Trophoblast cell (in vitro differentiated cells and primary cell): Measurements from ENCODE around the gene LRRN2.

Experiments
- DNase-seq, 2 donors: peaks; one replicate each; pipeline ENCODE4 v3.0.0-alpha.2; 2016
- H2AFZ ChIP-seq: 2 replicates; pipeline ENCODE4 v1.6.1; 2013; ENCODE audit warnings: low read length, moderate library complexity, mild to moderate bottlenecking; ENCODE audit not compliant: insufficient read depth, poor library complexity
- H2AK5ac ChIP-seq: 2 replicates; pipeline ENCODE4 v1.6.1; 2013; ENCODE audit warnings: mild to moderate bottlenecking, low read length
- H2BK120ac ChIP-seq: 2 replicates; pipeline ENCODE4 v1.6.1; 2013; ENCODE audit warnings: low read length, mild to moderate bottlenecking, moderate library complexity; ENCODE audit not compliant: insufficient read depth, poor library complexity
- H2BK12ac ChIP-seq: 2 replicates; pipeline ENCODE4 v1.6.1; 2013; ENCODE audit warnings: mild to moderate bottlenecking, low read length, moderate library complexity
- H2BK5ac ChIP-seq: 2 replicates; pipeline ENCODE4 v1.6.1; 2013; ENCODE audit warnings: low read length, low read depth, moderate library complexity, mild to moderate bottlenecking; ENCODE audit not compliant: poor library complexity
- H3K14ac ChIP-seq: 2 replicates; pipeline ENCODE4 v1.6.1; 2013; ENCODE audit warnings: mild to moderate bottlenecking, low read length
- H3K18ac ChIP-seq: 2 replicates; pipeline ENCODE4 v1.6.1; 2013; ENCODE audit warnings: mild to moderate bottlenecking, low read length
- H3K23ac ChIP-seq: 2 replicates; pipeline ENCODE4 v1.6.1; 2013; ENCODE audit warnings: low read length
- H3K27ac ChIP-seq: 2 replicates; pipeline ENCODE4 v1.5.1; 2013; ENCODE audit warnings: low read depth, mild to moderate bottlenecking, inconsistent platforms, low read length, moderate library complexity
- H3K27me3 ChIP-seq: 2 replicates; pipeline ENCODE4 v1.6.1; 2013; ENCODE audit warnings: inconsistent platforms, mild to moderate bottlenecking, low read length, moderate library complexity; ENCODE audit not compliant: insufficient read depth
- H3K36me3 ChIP-seq, 2 experiments: 1 replicate in 1 of 2; 2 replicates in 1 of 2; pipeline ENCODE4 v1.6.1; 2013; ENCODE audit warnings: low read length in 2 of 2, mild to moderate bottlenecking in 2 of 2, moderate library complexity in 1 of 2; ENCODE audit not compliant: insufficient read depth in 2 of 2, control insufficient read depth in 1 of 2
- H3K4ac ChIP-seq: 2 replicates; pipeline ENCODE4 v1.6.1; 2013; ENCODE audit warnings: low read depth, mild to moderate bottlenecking, low read length, moderate library complexity
- H3K4me1 ChIP-seq, 2 experiments: 1 replicate in 1 of 2; 2 replicates in 1 of 2; pipeline ENCODE4 v1.6.1; 2013; ENCODE audit warnings: low read length in 2 of 2, mild to moderate bottlenecking in 2 of 2, moderate library complexity in 1 of 2; ENCODE audit not compliant: insufficient read depth in 2 of 2, control insufficient read depth in 1 of 2
- H3K4me2 ChIP-seq: 2 replicates; pipeline ENCODE4 v1.6.1; 2013; ENCODE audit warnings: inconsistent platforms, mild to moderate bottlenecking, low read length, moderate library complexity
- H3K4me3 ChIP-seq: 2 replicates; pipeline ENCODE4 v1.5.1; 2013; ENCODE audit warnings: mild to moderate bottlenecking, low read depth, low read length, inconsistent platforms
- H3K79me1 ChIP-seq: one replicate; pipeline ENCODE4 v1.6.1; 2013; ENCODE audit warnings: low read length
- H3K79me2 ChIP-seq: 2 replicates; pipeline ENCODE4 v1.6.1; 2013; ENCODE audit warnings: low read length, mild to moderate bottlenecking; ENCODE audit not compliant: control insufficient read depth, insufficient read depth, poor library complexity
- H3K9ac ChIP-seq: 2 replicates; pipeline ENCODE4 v1.6.1; 2013; ENCODE audit warnings: mild to moderate bottlenecking, low read length
- H3K9me3 ChIP-seq: 2 replicates; pipeline ENCODE4 v1.6.1; 2013; ENCODE audit warnings: low read depth, mild to moderate bottlenecking, control low read depth, inconsistent platforms, low read length; ENCODE audit not compliant: insufficient read depth
- H4K12ac ChIP-seq: 2 replicates; pipeline ENCODE4 v1.6.1; 2013; ENCODE audit warnings: low read depth, mild to moderate bottlenecking, low read length, moderate library complexity
- H4K8ac ChIP-seq: 2 replicates; pipeline ENCODE4 v1.6.1; 2013; ENCODE audit warnings: low read depth, mild to moderate bottlenecking, low read length, moderate library complexity
- H4K91ac ChIP-seq: one replicate; pipeline ENCODE4 v1.6.1; 2013; ENCODE audit warnings: low read depth, mild to moderate bottlenecking, low read length, moderate library complexity
- WGBS: extraction: QIAGEN DNeasy Blood & Tissue Kit; methylation state at CpG from one replicate; pipeline ENCODE4 v1.1.7; 2013; ENCODE audit warnings: missing lambda C conversion rate; ENCODE audit not compliant: insufficient read length, insufficient coverage; ENCODE audit errors: extremely low coverage; 5-methylcytosine and 5-hydroxymethylcytosine counted together

LRRN2 gene

DNA sequence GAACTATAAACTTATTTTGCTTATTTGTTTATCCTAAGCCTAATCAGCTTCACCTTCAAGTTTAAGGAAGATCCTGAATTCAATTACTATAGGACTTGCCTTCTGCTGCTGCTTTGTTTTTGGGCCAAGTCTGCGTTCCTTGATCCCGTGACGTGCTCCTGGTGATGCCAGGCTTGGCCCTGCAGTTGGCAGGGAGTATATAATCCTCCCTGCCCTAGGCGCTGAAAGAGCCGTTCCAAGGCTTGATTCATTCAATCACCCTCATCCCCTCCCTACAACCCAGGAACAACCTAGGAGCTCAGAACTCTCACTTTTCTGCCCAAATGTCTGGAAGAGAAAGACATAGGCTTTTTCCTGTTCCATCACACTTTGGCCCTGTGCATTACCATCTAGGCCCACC is 12.4 kb upstream of the LRRN2 start:
- no peaks in the 10 kb centered on the region for H3K79me2 ChIP-seq
- no peak overlapping the region for H3K18ac ChIP-seq
- no peaks in the 10 kb centered on the region for H3K4me1 ChIP-seq
- H3K27ac ChIP-seq: no peak overlapping the region
- H3K79me1 ChIP-seq: no peaks in the 10 kb centered on the region
- no peak overlapping the region for H3K14ac ChIP-seq
- no peaks in the 10 kb centered on the region for H3K27me3 ChIP-seq
- no peaks in the 10 kb centered on the region for H3K36me3 ChIP-seq
- no peak overlapping the region for H3K4me2 ChIP-seq
- H2BK120ac ChIP-seq: no peak overlapping the region
- no peak overlapping the region for H2BK5ac ChIP-seq
- no peak overlapping the region for H3K9ac ChIP-seq
- H4K8ac ChIP-seq: no peak overlapping the region
- H2AK5ac ChIP-seq: no peak overlapping the region
- H3K4ac ChIP-seq: no peak overlapping the region
- no peak for DNase-seq
- no peak overlapping the region for H4K12ac ChIP-seq
- no peak overlapping the region for H3K23ac ChIP-seq
- WGBS: no CpG with 5 or more reads among the region's 5 CpGs
- H4K91ac ChIP-seq: no peak overlapping the region
- no peak overlapping the region for H2BK12ac ChIP-seq
- no peak overlapping the region for H2AFZ ChIP-seq
- H3K9me3 ChIP-seq: no peaks in the 10 kb centered on the region
- no peak overlapping the region for H3K4me3 ChIP-seq

DNA sequence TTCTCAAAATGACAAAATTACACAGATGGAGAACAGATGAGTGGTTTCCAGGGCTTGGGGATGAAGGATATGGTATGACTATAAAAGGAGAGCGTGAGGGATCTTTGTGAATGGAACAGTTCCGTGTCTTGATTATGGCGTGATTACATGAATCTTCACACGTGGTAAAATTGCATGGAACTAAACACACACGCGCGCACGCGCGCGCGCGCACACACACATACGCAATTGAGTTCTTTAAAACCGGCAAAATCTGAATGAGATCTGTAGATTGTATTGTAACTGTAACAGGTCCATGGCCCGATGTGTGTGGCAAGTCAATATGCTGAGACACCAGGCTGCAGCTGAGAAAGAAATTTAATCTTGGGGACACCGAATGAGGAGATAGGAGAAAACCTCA is 11.1 kb upstream of the LRRN2 start:
- Histone ChIP-seq H4K12ac (no peak overlapping the region), H4K8ac (no peak overlapping the region), H2AFZ (no peak overlapping the region), H3K4me1 (no peaks in the 10 kb centered on the region), H3K36me3 (no peaks in the 10 kb centered on the region), H3K23ac (no peak overlapping the region), H3K9me3 (no peaks in the 10 kb centered on the region), H4K91ac (no peak overlapping the region), H2BK120ac (no peak overlapping the region), H3K27ac (no peak overlapping the region), H3K4ac (no peak overlapping the region), H3K79me2 (no peaks in the 10 kb centered on the region), H3K9ac (no peak overlapping the region), H3K79me1 (no peaks in the 10 kb centered on the region), H2AK5ac (no peak overlapping the region), H3K27me3 (no peaks in the 10 kb centered on the region), H3K4me2 (no peak overlapping the region), H3K14ac (no peak overlapping the region), H3K18ac (no peak overlapping the region), H3K4me3 (no peak overlapping the region), H2BK5ac (no peak overlapping the region), H2BK12ac (no peak overlapping the region)
- DNase-seq: no peak
- WGBS: no CpG with 5 or more reads among the region's 17 CpGs

DNA sequence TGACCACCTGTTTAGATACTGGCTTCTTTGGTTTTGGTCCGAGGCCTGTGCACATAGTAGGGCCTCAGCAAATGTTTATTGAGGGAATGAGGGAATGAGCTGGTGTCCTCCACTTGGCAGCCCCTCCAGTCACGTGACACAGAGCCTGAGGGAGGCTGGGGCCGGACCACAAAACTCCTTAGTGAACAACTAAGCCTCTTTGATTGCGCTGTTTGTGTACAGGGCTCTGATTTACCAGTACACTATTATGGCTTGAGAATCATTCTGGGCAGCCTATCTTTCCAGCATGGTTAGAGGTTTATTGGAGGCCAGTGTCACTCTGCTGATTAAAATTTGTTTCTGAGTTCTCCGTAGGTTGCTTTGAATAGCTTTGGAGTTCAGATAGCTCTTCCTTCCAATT is 10.2 kb upstream of the LRRN2 start:
- no peak overlapping the region for H3K4me3 ChIP-seq
- no peak overlapping the region for H2AK5ac ChIP-seq
- no peak overlapping the region for H4K8ac ChIP-seq
- H3K18ac ChIP-seq: no peak overlapping the region
- no peaks in the 10 kb centered on the region for H3K79me1 ChIP-seq
- H3K9me3 ChIP-seq: no peaks in the 10 kb centered on the region
- no peaks in the 10 kb centered on the region for H3K79me2 ChIP-seq
- no peak overlapping the region for H2AFZ ChIP-seq
- no CpG with 5 or more reads among the region's 5 CpGs for WGBS
- H3K4me2 ChIP-seq: no peak overlapping the region
- no peaks in the 10 kb centered on the region for H3K36me3 ChIP-seq
- H3K27ac ChIP-seq: no peak overlapping the region
- no peak overlapping the region for H4K91ac ChIP-seq
- H2BK5ac ChIP-seq: no peak overlapping the region
- no peak for DNase-seq
- H3K23ac ChIP-seq: no peak overlapping the region
- H3K27me3 ChIP-seq: no peaks in the 10 kb centered on the region
- H4K12ac ChIP-seq: no peak overlapping the region
- H3K14ac ChIP-seq: no peak overlapping the region
- no peak overlapping the region for H2BK12ac ChIP-seq
- H3K4ac ChIP-seq: no peak overlapping the region
- H2BK120ac ChIP-seq: no peak overlapping the region
- no peak overlapping the region for H3K9ac ChIP-seq
- no peaks in the 10 kb centered on the region for H3K4me1 ChIP-seq

DNA sequence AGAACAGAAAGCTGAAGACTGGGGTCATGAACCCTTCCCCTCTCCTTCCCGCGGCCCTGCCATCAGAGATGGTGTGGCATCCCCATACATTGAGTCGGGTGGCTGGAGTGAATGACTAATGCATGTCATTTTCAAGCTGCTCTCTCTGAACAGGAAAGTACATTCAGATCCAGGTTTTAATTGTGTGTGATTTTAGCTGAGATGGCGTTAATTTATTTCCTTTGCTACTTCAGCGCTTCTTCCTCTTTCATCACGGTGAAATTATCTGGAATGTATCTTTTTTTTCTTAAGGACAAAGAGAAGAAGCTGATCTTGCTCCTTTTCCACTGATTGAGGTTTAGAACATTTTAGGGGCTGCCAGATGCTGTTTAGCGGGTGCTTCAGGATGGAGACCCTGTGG is 8.6 kb upstream of the LRRN2 start:
- H4K8ac ChIP-seq: no peak overlapping the region
- no peaks in the 10 kb centered on the region for H3K79me1 ChIP-seq
- H3K4me2 ChIP-seq: no peak overlapping the region
- H4K91ac ChIP-seq: no peak overlapping the region
- H2BK12ac ChIP-seq: no peak overlapping the region
- no CpG with 5 or more reads among the region's 7 CpGs for WGBS
- H4K12ac ChIP-seq: no peak overlapping the region
- no peaks in the 10 kb centered on the region for H3K27me3 ChIP-seq
- no peak overlapping the region for H3K14ac ChIP-seq
- no peak overlapping the region for H3K4me3 ChIP-seq
- no peak overlapping the region for H2AK5ac ChIP-seq
- H3K9me3 ChIP-seq: no peaks in the 10 kb centered on the region
- no peak overlapping the region for H3K23ac ChIP-seq
- H3K18ac ChIP-seq: no peak overlapping the region
- H3K9ac ChIP-seq: no peak overlapping the region
- H3K36me3 ChIP-seq: no peaks in the 10 kb centered on the region
- no peak overlapping the region for H3K27ac ChIP-seq
- H2BK120ac ChIP-seq: no peak overlapping the region
- H3K4ac ChIP-seq: no peak overlapping the region
- no peaks in the 10 kb centered on the region for H3K79me2 ChIP-seq
- H2BK5ac ChIP-seq: no peak overlapping the region
- H2AFZ ChIP-seq: no peak overlapping the region
- DNase-seq: no peak
- no peaks in the 10 kb centered on the region for H3K4me1 ChIP-seq
